Measurements from ENCODE around the gene SENP2. TPM values are rescaled to one million over a fixed set of nuclear protein-coding genes. Genes with fewer than 3 reads are reported as not detected.
"Not testable (repeated sequence)": the region's sequence is repeated elsewhere in the genome, so short reads cannot be mapped to it uniquely, and the experiment has no call there.

The SENP2 gene
- total RNA-seq, 4 donors from 2014 or later = 22.4 to 32.2 (median 26.8) TPM

DNA sequence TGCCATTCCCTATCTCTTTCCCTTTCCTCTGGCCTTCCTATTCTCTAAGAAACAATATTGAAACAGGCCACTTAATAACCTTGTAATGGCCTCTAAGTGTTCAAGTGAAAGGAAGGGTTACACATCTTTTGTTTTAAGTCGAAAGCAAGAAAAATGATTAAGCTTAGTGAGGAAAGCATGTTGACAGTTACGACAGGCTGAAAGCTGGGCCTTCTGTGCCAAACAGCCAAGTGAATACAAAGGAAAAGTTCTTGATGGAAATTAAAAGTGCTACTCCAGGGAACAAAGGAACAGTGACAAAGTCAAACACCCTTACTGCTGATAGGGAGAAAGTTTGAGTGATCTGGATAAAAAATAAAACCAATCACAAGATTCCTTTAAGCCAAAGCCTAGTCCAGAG, 54.2 kb downstream of the SENP2 start:
- H3K4me3 ChIP-seq = no peak overlapping the region
- TF ChIP-seq POLR2AphosphoS5 (IDR thresholded peaks at IDR 0.05) (no peak), POLR2A (IDR thresholded peaks at IDR 0.05; ENCODE audit: low read depth) (no peak), EP300 (IDR thresholded peaks at IDR 0.05) (no peak)
- TF ChIP-seq, protein P1, sequence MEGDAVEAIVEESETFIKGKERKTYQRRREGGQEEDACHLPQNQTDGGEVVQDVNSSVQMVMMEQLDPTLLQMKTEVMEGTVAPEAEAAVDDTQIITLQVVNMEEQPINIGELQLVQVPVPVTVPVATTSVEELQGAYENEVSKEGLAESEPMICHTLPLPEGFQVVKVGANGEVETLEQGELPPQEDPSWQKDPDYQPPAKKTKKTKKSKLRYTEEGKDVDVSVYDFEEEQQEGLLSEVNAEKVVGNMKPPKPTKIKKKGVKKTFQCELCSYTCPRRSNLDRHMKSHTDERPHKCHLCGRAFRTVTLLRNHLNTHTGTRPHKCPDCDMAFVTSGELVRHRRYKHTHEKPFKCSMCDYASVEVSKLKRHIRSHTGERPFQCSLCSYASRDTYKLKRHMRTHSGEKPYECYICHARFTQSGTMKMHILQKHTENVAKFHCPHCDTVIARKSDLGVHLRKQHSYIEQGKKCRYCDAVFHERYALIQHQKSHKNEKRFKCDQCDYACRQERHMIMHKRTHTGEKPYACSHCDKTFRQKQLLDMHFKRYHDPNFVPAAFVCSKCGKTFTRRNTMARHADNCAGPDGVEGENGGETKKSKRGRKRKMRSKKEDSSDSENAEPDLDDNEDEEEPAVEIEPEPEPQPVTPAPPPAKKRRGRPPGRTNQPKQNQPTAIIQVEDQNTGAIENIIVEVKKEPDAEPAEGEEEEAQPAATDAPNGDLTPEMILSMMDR (IDR thresholded peaks at IDR 0.05) = no peak
- no peaks in the 10 kb centered on the region for H3K27me3 ChIP-seq
- peaks cover 0 to 2% (median 0%) of the 10 kb centered on the region in 4 donors for H3K36me3 ChIP-seq
- WGBS = 85% methylated on average over 2 of the region's 2 CpGs
- intact Hi-C loops (cut with DNase I) = no loop called here
- H3K4me1 ChIP-seq = peaks cover 0 to 2% (median 1%) of the 10 kb centered on the region in 4 donors
- DNase-seq (ENCODE audit: extremely low spot score) = no peak
- H3K27ac ChIP-seq (replicated peaks in 1 of 4) = no peak overlapping the region
- H3K9me3 ChIP-seq = no peaks in the 10 kb centered on the region

DNA sequence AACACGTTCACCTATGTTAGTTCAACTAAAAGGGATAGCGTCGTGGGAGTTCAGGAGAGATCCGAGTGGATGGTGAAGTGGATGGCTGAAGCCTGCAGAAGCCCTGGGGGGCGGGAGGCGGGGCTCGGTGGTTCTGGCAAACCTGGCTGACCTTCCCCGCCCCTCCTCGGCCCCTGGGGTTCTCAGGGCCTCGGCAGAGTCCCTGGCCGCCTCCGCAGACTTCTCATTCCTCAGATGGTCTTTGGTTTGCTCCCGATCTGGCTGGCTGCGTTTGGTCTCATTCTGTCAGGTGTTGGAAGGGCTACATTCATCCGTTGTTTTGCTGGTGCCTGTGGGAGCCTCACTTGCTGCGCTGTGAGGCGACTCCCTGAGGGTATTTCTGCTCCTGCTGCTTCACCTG, 59.1 kb downstream of the SENP2 start:
- H3K4me3 ChIP-seq; H3K9me3 ChIP-seq; H3K27me3 ChIP-seq; intact Hi-C loops (cut with DNase I); DNase-seq (ENCODE audit: extremely low spot score); H3K36me3 ChIP-seq; H3K27ac ChIP-seq (replicated peaks in 1 of 4): not testable (repeated sequence)
- peaks cover 0 to 20% (median 18%) of the 10 kb centered on the region in 4 donors for H3K4me1 ChIP-seq
- WGBS = 76% methylated on average over 16 of the region's 17 CpGs

DNA sequence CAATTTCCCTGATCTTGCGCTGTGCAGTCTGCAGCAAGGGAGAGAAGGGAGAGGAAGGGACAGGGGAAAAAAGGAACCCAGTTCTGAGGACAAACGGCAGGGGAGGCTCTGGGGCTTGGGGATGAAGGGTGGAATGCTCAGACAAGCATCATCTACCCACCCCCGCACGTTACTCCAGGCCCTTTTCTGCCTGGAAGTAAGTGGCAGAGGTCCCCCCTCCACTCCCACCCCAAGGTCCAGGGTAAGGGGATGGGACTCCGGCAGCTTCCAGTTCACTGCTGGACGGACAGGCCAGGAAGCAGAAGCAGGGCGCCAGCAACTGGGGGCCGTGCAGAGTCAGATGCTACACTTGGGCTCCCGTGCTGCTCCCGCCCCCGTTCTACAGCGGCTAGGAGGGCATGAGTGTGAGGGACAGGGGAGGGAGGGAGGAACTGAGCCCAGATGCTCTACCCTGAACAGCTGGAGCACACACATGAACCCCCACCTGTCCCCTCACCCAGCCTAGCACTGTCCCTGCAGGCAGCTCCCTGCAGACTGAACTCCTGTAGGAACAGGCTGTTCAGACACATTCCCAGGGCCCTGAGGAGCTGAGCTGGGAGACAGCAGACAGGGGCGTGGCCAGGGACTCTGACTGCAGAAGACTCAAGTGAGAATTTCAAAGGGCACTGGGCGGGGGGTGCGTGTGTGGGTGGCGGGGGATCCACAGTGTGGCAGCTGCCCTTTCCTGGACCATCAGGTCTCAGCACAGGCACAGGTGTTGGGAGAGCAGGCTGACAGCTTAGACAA, 59.7 kb downstream of the SENP2 start:
- intact Hi-C loops (cut with DNase I) = no loop called here
- peak overlapping the region in 3 of 4 donors; percentile 24 to 40 (median 35) for H3K27ac ChIP-seq (replicated peaks in 1 of 4)
- no peak for DNase-seq (ENCODE audit: extremely low spot score)
- peaks cover 0 to 4% (median 1%) of the 10 kb centered on the region in 4 donors for H3K36me3 ChIP-seq
- H3K4me1 ChIP-seq = peaks cover 0 to 20% (median 18%) of the 10 kb centered on the region in 4 donors
- H3K27me3 ChIP-seq = no peaks in the 10 kb centered on the region
- TF ChIP-seq POLR2AphosphoS5 (IDR thresholded peaks at IDR 0.05) (peak in 1 of 2 donors; percentile 42), EP300 (IDR thresholded peaks at IDR 0.05) (no peak)
- H3K4me3 ChIP-seq = no peak overlapping the region
- no peaks in the 10 kb centered on the region for H3K9me3 ChIP-seq
- 59% methylated on average over 12 of the region's 16 CpGs for WGBS

DNA sequence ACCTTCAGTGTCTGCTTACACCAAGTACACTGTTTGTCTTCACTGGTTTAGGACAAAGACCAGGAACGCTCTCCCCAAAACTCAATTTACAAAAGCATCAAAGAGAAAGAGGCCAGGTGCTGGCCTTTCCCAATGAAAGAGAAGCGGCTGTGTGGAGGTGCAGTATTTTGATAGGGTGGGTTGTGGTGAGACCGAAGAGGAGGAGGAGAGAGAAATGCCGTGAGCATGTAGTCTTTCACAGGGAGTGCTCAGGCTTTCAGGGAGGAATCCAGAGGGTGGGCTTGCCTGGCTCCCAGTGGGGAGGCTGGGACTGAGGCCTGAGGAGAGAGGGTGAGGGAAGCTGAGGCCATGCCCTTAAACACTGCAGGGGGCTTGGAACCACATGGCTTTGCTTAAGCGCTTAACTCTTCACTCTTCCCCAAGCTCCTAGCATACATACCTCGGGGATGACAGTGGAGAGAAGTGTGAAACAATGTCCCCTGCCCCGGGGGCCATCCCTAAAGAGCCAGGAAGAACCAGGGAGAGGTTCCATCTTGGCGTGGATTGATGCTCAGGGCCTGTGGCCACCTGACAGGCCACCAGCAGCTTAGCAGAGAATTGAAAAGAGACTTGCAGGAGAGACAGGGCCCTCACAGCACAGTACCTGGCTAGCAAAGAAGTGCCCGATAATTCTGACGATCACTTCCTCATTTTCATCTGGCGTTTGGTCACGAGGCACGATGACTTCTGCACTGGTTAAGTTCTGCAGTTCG, 60.5 kb downstream of the SENP2 start:
- no peak for TF ChIP-seq POLR2AphosphoS5 (IDR thresholded peaks at IDR 0.05)
- TF ChIP-seq EP300 (IDR thresholded peaks at IDR 0.05) = no peak
- TF ChIP-seq POLR2A (IDR thresholded peaks at IDR 0.05; ENCODE audit: low read depth) = no peak
- TF ChIP-seq, protein P1 (IDR thresholded peaks at IDR 0.05) = no peak
- no peaks in the 10 kb centered on the region for H3K27me3 ChIP-seq
- no peak for DNase-seq (ENCODE audit: extremely low spot score)
- H3K9me3 ChIP-seq = no peaks in the 10 kb centered on the region
- 67% methylated on average over 14 of the region's 14 CpGs for WGBS
- H3K27ac ChIP-seq (replicated peaks in 1 of 4) = peak overlapping the region in 3 of 4 donors; percentile 24 to 40 (median 35)
- peaks cover 0 to 22% (median 19%) of the 10 kb centered on the region in 4 donors for H3K4me1 ChIP-seq
- no peak overlapping the region for H3K4me3 ChIP-seq
- intact Hi-C loops (cut with DNase I) = no loop called here
- peaks cover 0 to 4% (median 1%) of the 10 kb centered on the region in 4 donors for H3K36me3 ChIP-seq

DNA sequence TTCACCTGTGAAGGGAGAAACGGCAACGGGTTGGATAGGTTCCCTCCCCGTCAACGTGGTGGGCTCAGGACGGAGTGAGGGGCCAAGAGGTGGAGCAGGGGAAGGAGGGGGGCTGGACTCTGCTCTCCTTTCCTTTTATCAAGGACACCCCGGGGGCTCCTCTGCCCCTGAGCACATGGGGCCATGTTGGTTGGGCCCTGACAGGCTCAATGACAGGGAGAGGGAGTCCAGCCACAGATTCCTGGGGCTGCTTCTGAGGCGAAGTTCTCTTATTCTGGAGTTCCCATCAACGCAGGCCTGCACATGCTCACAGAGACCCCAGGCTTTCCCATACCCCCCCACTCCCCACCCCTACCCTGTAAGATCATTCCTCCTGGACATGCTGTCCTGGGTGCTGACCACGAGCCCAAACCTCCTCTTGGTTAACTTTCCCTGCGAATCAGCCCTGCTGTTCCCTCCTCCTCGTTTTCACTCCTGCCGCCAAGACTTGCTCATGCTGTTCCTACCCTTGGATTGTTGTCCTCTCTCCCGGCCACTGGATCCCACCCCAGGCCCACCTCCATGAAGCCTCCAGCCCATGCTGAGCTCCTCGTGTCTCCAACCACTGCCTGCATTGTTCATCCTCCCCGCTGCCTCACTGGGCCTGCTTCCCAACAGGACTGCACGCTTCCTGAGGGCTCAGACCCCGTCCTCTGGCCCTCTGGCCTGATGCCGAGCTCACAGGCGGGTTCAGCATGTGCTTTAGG, 61.2 kb downstream of the SENP2 start:
- DNase-seq (ENCODE audit: extremely low spot score) = no peak
- peaks cover 0 to 4% (median 1%) of the 10 kb centered on the region in 4 donors for H3K36me3 ChIP-seq
- WGBS = 91% methylated on average over 19 of the region's 19 CpGs

More for the DNA sequence above, 61.2 kb downstream of the SENP2 start:
- TF ChIP-seq POLR2A (IDR thresholded peaks at IDR 0.05; ENCODE audit: low read depth) (no peak), EP300 (IDR thresholded peaks at IDR 0.05) (no peak), POLR2AphosphoS5 (IDR thresholded peaks at IDR 0.05) (no peak)
- TF ChIP-seq, protein P1 (IDR thresholded peaks at IDR 0.05) = no peak
- intact Hi-C loops (cut with DNase I) = no loop called here
- no peaks in the 10 kb centered on the region for H3K27me3 ChIP-seq
- no peak overlapping the region for H3K4me3 ChIP-seq
- peaks cover 0 to 22% (median 19%) of the 10 kb centered on the region in 4 donors for H3K4me1 ChIP-seq
- H3K27ac ChIP-seq (replicated peaks in 1 of 4) = no peak overlapping the region
- H3K9me3 ChIP-seq = no peaks in the 10 kb centered on the region

Measured in esophagus muscularis mucosa (tissue), 4 donors.